ENCODE measurements around the gene CD320.

The CD320 gene

DNA sequence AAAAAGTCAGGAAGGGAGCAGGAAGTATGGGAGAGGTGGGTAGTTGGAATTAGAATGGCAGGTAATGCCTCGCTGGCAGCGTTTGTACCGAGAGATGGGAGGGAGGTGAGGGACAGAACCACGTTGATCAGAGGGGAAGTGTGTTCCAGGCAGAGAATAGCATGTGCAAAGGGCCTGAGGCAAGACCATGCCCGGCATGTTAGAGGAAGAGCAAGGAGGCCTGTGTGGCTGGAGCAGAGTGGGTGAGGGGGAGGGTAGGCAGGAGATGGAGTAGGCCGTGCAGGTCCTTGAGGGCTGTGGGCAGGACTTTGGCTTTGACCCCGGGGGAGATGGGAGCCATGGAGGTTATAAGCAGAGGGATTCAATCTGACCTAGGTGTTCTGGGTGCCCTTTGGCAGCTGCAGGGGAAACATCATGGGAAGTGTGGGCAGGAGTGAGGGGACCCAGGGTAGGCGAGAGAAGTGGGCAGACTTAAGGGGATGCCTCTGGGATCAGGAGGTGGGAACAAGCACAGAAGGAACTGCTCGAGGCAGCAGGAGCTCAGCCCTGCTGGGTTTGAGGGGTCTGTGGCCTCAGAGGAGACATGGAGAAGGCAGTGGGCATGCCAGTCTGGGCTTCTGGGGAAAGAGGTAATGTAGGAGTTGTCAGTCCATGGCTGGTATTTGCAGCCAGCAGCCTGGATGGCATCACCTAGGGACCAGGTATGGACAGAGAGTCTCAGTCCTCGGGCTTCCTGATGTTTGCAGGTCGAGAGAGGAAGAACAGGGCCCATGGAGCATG lies 48.8 kb downstream of the CD320 start:
- no peak for TF ChIP-seq POLR2A (IDR thresholded peaks at IDR 0.05; ENCODE audit: low read depth, low read length)
- FAIRE-seq = no peak

DNA sequence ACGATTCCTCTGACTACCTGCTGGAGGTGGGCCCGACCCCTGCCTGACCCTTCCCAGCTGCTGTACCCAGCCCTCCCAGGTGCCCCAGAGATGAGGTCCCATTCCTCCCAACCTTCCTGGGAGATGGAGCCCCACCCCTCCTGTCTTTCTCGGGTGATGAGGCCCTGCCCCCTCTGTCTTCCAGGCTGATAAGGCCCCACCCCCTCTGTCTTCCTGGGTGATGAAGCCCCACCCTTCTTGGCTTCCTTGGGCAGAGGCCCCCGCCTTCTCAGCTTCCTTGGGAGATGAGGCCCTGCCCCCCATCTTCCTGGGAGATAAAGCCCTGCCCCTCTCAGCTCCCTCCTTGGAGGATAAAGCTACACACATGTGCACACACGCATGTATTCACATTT lies 51.1 kb downstream of the CD320 start:
- DNase-seq (ENCODE audit: insufficient read length, low spot score) = no peak
- no peak for TF ChIP-seq POLR2A (IDR thresholded peaks at IDR 0.05; ENCODE audit: low read depth, low read length)
- FAIRE-seq = no peak

More for the DNA sequence above, 48.8 kb downstream of the CD320 start:
- no peak for DNase-seq (ENCODE audit: insufficient read length, low spot score)

DNA sequence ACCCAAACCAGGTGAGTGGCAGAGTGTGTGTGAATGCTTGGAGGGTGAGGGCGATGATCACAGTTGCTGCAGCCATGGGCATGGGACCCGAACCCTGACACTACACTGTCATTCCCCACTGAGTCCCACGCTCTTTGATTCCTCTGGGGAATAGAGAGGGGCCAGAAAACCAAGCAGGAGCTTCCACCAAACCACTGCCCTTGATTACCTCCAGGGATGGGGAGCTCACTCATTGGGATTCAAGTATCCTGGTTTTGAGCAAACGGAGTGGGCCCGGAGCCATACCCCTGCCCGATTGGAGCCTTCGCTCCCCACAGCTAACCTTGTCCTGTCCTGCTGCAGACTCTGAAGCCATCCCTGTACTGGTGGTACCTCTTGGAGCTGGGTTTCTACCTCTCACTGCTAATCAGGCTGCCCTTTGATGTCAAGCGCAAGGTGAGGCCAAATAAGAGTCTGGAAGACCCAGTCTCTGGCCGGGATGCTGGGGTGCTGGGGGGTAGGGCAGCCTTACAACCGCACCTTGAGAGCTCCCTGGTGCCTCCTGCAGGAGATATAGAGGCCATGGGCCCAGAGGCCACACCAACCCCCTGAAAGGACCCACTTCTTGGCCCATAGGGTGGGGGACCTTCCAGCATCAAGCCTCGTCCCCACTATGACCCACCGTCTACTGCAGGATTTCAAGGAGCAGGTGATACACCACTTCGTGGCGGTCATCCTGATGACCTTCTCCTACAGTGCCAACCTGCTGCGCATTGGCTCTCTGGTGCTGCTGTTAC lies 51.7 kb downstream of the CD320 start:
- DNase-seq (ENCODE audit: insufficient read length, low spot score) (no peak), FAIRE-seq (no peak)
- TF ChIP-seq POLR2A (IDR thresholded peaks at IDR 0.05; ENCODE audit: low read depth, low read length) = no peak

DNA sequence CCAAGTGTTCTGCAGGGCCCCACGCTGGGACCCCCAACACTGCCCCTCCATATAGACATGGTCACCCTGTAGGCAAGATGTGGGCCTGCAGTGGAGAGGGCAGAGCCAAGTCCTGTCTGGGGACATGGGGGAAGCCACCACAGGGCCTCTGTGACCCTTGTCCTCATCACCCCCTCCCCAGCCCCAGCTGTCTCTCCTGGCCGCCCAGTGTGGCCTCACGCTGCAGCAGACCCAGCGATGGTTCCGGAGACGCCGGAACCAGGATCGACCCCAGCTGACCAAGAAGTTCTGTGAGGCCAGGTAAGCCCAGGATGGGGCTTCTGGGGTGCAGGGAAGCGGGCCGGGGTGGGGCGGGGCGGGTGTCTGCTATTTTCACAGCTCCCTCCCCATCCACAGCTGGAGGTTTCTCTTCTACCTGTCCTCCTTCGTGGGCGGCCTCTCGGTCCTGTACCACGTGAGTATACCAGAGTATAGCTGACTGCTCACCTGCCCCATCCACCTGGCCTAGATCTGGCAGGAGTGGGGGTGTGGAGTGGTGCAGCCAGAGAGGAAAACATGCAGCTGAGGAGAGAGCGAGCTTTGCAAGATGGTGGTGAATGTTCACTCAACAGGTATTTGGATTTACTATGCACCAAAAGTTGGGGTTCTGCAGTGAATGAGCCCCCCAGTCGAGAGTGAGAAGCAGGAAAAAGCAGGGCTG lies 52.6 kb downstream of the CD320 start:
- no peak for TF ChIP-seq POLR2A (IDR thresholded peaks at IDR 0.05; ENCODE audit: low read depth, low read length)
- FAIRE-seq = no peak

DNA sequence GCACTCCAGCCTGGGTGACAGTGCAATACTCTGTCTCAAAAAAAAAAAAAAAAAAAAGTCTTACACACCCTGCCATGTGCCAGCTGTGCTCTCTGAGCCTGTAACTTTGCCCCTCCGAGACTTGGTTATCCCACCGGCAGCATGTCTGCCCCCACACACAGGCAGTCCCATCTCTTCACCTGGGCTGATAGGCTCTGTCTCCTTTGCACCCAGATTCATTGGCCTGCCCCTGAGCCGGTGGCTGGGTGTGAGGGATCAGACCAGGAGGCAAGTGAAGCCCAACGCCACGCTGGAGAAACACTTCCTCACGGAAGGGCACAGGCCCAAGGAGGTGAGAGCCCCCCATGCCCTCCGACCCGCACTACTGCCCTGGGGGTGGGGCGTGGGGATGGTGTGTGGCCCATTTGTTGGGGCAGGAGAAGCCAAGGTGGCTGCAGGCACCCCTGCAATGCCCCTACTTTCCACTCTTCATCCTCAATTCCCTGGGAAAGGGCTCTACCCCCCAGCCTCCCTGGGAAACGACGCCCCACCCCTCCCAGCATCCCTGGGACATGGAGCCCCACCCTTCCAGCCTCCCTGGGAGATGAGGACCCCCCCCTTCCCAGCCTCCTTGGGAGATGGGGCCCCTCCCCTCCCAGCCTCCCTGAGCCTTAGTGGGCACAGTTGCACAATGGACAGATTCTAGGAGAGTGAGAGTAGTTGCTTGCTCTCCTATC lies 53.7 kb downstream of the CD320 start:
- FAIRE-seq (no peak), DNase-seq (ENCODE audit: insufficient read length, low spot score) (no peak)
- no peak for TF ChIP-seq POLR2A (IDR thresholded peaks at IDR 0.05; ENCODE audit: low read depth, low read length)

More for the DNA sequence above, 52.6 kb downstream of the CD320 start:
- no peak for DNase-seq (ENCODE audit: insufficient read length, low spot score)

DNA sequence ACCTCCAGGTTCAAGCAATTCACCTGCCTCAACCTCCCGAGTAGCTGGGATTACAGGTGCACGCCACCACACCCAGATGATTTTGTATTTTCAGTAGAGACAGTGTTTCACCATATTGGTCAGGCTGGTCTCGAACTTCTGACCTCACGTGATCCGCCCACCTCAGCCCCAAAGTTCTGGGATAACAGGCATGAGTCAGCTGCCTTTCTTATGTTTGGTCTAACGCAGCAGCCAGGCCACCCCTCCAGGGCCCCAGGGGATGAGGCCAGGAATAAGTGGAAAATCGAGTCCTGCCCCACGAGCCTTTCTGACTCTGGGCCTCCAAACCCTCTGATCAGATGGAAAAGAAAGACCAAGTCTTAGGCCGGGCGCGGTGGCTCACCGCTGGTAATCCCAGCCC lies 54.5 kb downstream of the CD320 start:
- FAIRE-seq (no peak), DNase-seq (ENCODE audit: insufficient read length, low spot score) (no peak)
- no peak for TF ChIP-seq POLR2A (IDR thresholded peaks at IDR 0.05; ENCODE audit: low read depth, low read length)

DNA sequence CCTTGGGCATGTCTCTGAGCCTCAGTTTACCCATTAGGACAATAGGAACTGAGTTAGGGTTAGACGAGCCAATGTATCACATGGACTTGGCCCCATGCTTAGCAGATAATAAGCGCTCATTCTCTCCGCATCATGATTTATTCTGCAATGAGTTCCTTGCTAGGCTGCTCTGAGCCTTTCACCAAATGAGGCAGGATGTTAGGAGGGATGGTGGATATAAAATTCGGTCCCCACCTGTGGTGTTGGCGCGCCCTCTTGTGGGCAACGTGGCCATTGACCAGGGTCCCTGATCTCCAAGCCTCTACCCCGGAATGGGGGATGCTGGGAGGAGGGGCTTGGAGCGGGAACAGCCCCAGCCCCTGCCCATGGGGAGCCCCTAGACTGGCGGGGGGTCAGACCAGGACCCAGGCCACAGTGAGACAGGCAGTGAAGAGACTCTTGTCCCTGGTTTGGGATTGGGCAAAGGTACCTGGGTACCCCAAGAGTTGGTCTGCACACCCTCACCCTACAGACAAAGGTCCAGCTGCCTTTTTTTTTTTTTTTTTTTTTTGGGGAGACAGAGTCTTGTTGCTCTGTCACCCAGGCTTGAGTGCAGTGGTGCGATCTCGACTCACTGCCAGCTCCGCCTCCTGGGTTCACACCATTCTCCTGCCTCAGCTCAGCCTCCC lies 55.1 kb downstream of the CD320 start:
- no peak for FAIRE-seq
- TF ChIP-seq POLR2A (IDR thresholded peaks at IDR 0.05; ENCODE audit: low read depth, low read length) = no peak
- peak; percentile 77 for DNase-seq (ENCODE audit: insufficient read length, low spot score)
